ENCODE measurements around the gene RGMA.

RGMA gene

GRCh38 chr15:93001156-93001555 lies 87.9 kb downstream of the RGMA start:
- no peak for FAIRE-seq

GRCh38 chr15:92997821-92998220 lies 91.2 kb downstream of the RGMA start:
- no peak for FAIRE-seq

- FAIRE-seq: no peak
Observed at GRCh38 chr15:92992720-92993119, 96.3 kb downstream of the RGMA start.

GRCh38 chr15:92990031-92990430 lies 99.0 kb downstream of the RGMA start:
- FAIRE-seq: no peak

- no peak for FAIRE-seq
Observed at GRCh38 chr15:92989470-92989869, 99.5 kb downstream of the RGMA start.

Measured in TTC549 (cell line).